DND-41 (cell line): ENCODE measurements around the gene SMARCA2.

Experiments used
- CTCF ChIP-seq: IDR thresholded peaks from 2 replicates; pipeline ENCODE4 v1.5.1; 2012; ENCODE audit warnings: borderline replicate concordance, low read length, moderate library complexity, mild to moderate bottlenecking; ENCODE audit not compliant: poor library complexity, severe bottlenecking; ENCODE audit errors: extremely low read depth
- EZH2 ChIP-seq: IDR thresholded peaks from 3 replicates; pipeline ENCODE4 v1.6.1; 2012; ENCODE audit warnings: borderline replicate concordance, low read depth, mild to moderate bottlenecking, moderate library complexity, low read length, inconsistent platforms; ENCODE audit not compliant: severe bottlenecking

DNA sequence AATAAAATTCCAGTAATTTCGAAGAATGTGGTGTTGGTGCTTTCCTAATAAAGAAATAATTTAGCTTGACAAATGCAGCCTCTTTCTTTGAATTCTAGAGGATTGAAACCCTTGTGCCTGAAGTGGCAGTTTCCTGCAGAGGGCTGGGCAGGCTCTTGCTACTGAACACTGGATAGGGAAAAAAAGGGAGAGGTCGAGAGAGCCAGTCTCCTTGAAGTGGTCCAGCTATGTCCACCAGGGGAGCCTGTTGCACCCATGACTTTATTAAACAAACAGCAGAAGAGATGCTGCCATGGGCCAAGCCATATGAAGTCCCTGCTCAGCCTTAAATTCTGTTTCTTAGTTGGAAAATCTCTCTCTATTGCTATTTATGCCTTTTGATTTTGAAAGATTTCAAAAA is 178.4 kb downstream of the SMARCA2 start:
- TF ChIP-seq CTCF (no peak), EZH2 (no peak)
